HG03097 (cell line): ENCODE measurements around the gene LRGUK.
"Not testable (repeated sequence)": the region's sequence is repeated elsewhere in the genome, so short reads cannot be mapped to it uniquely, and the experiment has no call there.

Experiments
- ATAC-seq: cut with Tn5 transposase; IDR thresholded peaks from one replicate; pipeline ENCODE4 v1.9.1; 2021; ENCODE audit not compliant: unreplicated experiment, low FRiP score

The LRGUK gene

DNA sequence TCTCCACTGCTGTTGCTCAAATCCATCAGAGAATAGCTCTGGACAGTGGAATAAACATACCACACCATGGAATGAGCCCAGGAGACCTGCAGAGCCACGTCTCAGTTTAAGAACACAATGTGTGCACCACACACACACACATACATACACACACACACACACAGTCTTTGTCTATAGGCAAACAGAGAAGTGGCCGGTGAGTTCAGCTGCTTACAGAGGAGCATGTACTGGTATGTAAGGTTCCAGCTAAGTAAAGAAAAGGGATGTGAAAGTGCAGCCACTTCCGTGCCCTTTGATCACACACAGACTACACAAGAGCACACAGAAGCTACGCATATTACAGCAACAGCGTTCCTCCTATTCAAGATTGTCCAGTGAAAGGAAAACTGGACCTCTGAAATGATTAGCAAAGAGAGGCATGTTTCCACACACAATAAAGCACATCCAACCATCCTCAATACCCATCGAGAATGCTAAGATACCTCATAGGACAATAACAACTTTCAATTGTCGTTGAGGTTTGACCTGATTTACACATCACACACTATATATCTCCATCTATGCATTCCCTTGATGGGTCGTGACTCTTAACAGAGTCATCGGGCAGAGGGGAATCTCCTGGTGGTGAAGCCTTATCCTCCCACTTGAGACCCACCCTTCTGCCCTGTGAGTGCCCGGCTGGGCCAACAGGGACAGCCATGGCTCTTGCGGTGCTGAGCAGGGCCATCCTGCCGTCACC lies 166.0 kb downstream of the LRGUK start:
- peak; percentile 100 for ATAC-seq

DNA sequence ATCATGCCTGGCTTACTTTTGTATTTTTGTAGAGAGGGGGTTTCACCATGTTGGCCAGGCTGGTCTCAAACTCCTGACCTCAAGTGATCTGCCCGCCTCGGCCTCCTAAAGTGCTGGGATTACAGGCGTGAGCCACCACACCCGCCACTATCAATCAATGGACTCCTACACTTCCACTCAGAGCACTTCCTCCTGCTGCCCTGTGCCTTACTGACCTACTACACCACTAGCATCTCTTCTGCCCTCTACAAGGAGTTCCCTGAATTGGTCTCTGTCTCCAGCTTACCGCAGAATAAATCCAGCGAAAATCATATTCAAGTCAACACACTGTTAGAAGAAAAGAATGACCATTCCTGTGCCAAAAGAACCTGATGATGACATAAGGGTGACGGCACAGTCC lies 168.8 kb downstream of the LRGUK start:
- not testable (repeated sequence) for ATAC-seq

DNA sequence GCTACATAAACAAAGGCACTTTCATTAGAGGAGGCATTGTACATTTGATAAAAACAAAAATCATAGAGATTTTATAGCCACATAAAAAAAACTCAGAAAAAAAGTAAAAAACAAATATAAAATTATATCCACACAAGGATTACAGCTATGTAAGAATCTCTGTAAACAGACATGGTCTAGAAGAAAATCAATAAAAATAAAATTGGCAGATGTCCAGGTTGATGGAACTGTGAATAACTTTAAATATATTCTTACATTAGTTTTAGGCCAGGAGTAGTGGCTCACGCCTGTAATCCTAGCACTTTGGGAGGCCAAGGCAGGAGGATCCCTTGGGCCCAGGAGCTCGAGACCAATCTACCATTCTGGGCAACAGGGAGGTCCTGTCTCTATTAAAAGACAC lies 170.3 kb downstream of the LRGUK start:
- ATAC-seq = no peak

DNA sequence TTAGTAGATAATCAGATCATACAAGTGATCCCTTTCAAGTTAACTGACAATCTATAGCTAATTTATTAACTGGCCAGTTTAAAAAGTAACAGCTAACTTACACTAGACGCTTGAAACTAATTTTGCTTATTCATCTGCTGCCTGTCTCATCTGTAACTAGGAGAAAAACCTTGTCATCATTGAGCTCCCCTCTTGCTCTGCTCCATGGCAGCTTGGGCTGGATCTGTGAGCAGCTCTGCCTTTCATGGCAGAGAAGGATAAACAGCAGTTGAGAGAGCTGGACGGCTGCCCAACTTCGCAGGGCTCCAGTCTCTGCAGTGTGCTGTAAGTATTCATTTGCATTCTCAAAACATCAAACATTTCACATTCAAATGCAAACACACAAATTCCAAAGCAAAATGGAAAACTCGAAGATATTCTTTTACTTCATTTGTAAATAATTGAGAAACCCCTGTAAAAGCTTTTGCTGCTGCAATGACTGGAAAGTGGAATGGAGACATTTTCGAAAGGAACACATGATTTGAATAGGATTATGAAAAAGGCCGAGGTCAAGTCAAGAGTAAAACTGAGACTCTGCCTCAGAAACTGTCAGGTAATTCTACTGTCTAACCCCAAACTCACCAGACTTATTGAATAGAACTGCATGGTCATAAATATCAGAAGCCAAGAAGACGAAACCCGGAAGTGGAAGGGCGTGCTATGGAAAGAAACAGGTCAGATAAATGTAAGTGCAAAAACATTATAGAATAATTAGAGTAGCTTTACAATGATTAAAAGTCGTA lies 172.0 kb downstream of the LRGUK start:
- no peak for ATAC-seq

DNA sequence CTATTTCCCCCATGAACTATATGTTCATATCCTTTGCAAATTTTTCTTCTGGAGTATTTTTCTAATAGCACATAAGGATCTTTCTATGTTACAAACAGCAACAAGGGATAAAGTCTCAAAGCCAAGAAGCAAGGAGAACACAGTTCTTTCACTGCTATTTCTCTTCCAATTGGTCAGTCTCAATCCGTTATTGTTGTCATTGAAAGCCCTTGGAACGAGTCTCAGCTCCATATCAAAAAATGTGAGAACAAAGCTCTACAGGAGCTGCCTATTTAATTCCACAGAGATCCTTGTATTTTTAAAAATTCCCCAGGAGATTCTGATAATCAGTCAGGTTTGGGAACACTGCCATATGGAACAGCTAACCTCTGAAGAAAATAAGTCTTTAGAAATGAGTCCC lies 173.8 kb downstream of the LRGUK start:
- ATAC-seq = no peak

DNA sequence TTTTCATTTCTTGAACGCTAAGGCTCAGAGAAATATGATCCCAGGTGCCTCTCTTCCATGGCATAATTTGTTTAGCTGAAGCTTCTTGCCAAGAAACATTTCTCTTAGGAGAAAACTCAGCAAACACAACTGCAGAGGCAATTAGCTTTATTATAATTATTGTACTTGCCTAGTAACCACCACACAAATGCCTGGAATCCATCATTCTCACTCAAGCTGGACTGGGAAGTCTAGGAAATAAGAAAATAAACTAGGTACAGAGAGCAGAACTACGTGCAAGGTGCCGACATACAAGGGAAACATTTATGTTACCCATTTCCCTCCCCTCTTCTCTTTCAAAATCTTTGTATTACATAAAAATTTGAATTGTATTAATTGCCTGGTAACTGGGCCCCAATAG lies 174.5 kb downstream of the LRGUK start:
- ATAC-seq = no peak

DNA sequence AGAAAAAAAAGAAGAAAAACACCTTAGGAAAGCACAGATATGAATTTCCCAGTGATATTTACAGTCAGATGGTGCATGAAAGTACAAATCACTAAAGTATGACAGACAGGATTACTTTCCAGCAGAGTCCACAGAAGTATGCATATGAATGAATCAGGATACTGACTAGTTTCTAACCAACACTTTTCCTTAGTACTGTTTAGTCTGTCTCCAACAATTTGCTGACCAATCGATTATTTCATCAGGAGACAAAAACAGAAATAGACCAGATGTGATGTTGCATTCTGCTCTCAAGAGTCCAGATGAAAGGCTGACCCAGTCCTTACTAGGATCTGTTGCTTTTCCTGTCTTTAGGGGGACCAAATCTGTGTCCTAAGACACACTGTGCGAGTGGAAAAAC lies 175.0 kb downstream of the LRGUK start:
- no peak for ATAC-seq

DNA sequence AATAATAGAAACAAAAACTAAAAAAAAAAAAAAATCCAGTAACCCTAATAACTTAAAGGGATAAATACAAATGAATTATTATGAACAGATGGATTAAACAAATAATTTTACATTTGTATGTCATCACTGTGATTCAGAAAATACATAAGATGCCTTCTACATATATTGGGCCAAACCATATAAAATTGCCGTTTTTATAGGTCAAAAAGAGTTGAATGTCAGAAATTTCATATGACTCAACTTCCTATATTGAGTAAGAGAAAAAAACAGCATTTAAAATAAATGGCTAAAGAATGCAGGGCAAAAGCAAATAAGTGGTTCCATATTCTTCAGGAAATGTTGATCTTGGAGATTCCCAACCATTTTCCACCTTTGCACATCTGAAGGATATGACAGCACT lies 180.2 kb downstream of the LRGUK start:
- no peak for ATAC-seq

DNA sequence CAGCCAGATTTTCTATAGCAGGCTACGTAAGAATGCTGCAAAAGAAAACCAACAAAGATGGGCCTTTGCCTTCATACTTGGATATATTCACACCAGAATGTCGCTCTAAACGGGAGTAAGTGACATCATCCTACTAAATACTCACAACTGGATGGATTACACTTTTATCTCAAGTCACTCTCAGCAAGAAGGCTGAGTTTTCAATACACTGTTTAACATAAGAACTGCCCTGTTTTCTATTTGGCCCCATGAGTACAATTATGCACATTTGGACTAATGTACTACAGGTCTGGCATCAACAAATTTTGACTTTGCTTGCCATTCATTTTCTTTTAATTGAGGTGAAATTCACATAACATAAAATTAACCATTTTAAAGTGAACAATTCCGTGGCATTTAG lies 181.4 kb downstream of the LRGUK start:
- ATAC-seq = no peak

DNA sequence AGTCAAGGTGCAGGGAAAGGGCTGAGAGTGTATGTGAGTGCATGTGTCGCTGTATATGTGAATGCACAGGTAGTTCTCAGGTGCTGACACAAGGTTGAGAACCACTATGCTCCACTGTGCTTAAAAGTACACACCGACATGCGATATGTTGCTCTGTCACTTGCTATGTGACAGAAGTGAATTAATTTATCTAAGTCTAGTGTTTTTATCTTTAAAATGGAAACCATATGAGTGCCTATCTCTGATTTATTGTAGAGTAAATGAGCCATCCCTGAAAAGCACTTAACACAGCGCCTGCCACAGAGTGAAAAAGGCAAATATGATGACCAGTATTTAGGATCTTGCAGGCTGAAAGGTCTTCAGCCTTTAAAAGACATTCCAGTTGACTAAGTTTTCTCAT lies 184.7 kb downstream of the LRGUK start:
- no peak for ATAC-seq

DNA sequence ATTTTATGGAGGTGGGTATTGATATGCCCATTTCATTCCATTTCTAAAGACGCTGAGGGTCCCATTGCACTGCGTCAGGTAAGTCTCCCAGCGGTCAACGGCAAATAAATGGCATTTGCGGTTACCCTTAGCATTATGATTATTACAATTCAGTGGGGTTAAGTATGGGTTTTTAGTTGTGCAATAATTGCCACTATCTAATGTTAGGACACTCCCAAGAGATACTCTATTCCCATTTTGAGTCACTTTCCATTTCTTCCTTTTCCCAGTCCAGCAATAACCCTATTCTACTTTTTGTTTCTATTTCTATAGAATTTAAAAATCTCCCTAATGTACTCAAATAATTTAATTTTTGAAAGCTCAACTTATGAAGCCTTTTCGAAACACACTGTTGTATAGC lies 185.6 kb downstream of the LRGUK start:
- ATAC-seq = no peak

DNA sequence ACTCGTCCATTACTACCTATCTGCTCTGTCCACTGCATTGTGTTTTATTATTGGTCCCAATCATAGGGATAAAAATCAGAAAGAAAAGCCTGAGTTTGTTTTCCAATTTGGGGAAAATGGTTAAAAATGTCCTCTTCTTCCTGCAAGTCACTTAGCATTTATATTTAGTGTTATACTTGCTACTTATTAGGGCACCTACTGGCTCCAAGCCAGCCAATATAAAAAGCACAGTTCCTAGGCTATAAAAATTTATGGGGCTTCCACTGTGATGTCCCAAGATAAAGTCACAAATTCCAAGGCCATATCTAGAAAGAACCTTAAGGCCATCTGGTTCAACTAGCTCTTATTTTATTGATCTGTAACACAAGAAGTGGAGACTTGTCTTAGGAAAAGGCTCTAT lies 186.4 kb downstream of the LRGUK start:
- ATAC-seq = no peak
